NCI-H748 treated with DMSO at 0.1 percent for 48 hours (cell line): ENCODE measurements around the gene FAM131C.
"Not testable (repeated sequence)": the region's sequence is repeated elsewhere in the genome, so short reads cannot be mapped to it uniquely, and the experiment has no call there.

Source experiments
- DNase-seq: peaks from one replicate; lab custom pipeline; 2025; lab: John Stamatoyannopoulos, UW

The FAM131C gene, protein sequence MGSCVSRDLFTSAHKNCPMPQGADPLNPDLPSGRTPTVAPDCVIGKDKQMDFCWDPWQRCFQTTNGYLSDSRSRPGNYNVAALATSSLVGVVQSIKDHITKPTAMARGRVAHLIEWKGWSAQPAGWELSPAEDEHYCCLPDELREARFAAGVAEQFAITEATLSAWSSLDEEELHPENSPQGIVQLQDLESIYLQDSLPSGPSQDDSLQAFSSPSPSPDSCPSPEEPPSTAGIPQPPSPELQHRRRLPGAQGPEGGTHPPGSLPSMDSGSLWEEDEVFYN

GRCh38 chr1:16073490-16074119 lies at the start of gene FAM131C:
TSS of gene FAM131C (minus strand) at chr1:16073651. CDS start at chr1:16073442, 209 bp downstream.
- DNase-seq = no peak

GRCh38 chr1:16122916-16123315 lies 49.5 kb upstream of the FAM131C start:
- DNase-seq = no peak

DNA sequence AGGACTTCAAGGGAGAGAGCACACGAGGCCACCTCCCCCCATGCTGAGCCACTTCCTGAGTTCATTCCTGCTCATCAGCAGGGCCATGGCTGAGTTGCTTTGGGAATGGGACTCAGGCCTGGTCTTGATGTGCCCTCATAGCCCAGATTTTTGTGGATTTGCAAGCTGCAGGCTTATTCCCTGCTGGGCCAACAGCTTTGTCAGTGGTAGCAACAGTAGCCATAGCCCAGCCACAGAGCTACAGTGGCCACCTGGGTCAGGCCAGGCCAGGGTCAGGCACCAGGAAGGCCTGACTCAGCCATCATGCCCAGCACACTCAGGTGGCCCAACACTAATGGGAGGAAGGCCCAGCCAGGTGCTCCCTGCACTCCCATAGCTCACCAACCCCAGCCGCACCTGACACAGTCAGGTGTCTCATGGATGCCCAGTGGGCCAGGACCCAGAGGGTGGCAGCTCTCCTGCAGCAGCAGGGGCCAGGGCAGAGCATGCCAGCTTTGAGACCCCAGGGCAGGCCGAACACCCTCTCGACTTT lies 49.0 kb upstream of the FAM131C start:
- no peak for DNase-seq

DNA sequence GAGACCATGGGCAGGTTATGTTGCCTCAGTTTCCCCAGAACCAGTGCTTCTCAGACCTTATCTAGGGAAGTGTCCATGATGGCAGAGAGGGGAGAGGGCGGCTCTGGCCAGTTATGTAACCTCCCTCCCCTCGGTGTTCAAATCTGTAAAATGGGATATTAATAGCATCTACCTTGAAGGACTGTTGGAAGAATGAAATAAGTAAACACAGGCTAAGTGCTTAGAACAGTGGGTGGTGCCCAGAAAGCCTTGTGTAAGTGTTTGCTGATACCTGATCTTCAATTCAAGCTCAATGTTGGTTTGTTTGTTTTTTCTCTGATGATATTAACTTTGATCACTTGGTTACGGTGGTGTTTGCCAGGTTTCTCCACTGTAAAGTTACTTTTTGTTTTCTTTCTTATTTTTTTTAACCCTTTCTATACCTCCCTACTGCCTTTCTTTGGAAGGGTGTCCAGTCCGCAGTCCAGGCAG lies 47.5 kb upstream of the FAM131C start:
- DNase-seq = peak; percentile 42

GRCh38 chr1:16120407-16120806 lies 47.0 kb upstream of the FAM131C start:
- DNase-seq = no peak

DNA sequence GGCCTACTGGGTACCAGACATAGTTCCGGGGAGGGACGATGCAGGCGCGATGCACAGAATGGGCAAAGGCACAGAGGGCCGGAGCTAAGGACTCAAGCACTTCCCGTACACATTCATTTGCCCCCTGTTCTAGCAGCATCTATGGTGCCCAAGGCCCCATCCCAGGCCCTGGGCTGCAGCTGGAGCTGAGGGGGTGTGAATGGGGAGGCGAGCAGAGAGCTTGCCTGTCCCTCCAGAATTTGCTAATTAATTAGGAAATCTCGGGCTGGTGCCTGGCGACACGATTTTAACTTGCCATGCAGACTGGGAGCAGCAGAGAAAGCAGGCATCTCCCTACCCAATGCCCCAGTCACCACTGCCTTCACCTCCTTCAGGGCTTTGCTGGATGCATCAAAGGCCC lies 46.5 kb upstream of the FAM131C start:
- DNase-seq = no peak

- no peak for DNase-seq
Measured at GRCh38 chr1:16119504-16119903, 46.1 kb upstream of the FAM131C start.

DNA sequence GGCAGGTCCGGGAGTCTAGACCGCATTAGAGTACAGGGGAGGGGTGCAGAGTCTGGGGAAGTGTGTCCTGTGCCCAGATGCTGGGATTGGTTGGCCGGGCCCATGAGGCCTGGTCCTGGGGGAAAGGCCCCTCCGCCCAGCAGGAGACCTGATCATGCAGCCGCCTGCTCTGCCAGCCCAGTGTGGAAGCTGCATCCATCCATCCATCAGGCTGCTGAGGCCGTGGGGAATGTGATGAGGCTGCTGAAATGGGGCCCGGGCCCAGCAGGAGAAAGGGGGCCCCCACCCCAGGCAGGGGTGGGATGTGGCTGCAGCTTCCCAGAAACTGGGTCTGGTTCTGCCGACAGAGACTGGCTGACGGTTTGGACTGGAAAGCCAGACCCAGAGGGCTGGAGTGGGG lies 45.3 kb upstream of the FAM131C start:
- DNase-seq = no peak

- DNase-seq = no peak
Measured at GRCh38 chr1:16117936-16118335, 44.5 kb upstream of the FAM131C start.

DNA sequence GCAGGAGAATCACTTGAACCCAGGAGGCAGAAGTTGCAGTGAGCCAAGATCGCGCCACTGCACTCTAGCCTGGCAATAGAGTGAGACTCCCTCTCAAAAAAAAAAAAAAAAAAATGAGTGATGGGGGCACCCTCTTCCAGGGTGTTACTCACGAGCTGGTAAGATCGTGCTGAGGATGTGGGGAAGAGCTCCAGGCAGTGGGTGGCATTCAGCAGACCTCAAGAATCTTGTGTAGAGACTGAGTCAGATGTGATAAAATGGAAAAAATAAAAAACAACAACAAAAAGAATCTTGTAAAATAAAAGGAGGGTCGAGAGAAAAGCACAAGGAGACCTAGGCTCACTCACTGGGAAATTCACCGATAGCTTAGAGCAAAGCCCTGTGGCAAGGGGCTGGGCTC lies 43.9 kb upstream of the FAM131C start:
- no peak for DNase-seq

GRCh38 chr1:16116625-16117024 lies 43.2 kb upstream of the FAM131C start:
- DNase-seq = no peak

- DNase-seq = no peak
Measured at GRCh38 chr1:16116002-16116401, 42.6 kb upstream of the FAM131C start.

DNA sequence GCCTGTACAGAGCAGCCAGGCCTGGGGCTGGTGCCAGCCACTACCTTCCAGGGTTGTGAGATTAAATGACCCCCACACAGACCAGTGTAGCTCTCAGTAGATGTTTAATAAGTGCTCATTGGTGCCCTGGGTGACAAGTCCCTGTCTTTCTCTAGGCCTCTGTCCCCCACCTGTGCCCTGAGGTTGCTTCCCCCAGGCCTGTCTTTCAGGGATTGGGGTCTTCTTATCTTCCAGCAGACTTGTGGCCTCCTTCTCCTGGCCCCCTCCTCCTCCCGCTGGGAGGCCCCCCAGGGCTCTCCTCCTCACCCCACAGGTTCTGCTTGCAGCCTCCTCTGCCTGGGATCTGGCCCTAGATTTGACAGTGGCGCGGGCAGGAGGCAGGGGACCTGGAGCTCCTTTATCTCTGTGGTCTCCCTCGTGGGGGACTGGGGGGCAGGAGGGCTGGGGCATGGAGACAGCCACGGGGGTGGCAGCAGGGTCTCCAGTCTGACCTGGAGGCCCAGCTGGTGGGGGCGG lies 42.1 kb upstream of the FAM131C start:
- DNase-seq = no peak

DNA sequence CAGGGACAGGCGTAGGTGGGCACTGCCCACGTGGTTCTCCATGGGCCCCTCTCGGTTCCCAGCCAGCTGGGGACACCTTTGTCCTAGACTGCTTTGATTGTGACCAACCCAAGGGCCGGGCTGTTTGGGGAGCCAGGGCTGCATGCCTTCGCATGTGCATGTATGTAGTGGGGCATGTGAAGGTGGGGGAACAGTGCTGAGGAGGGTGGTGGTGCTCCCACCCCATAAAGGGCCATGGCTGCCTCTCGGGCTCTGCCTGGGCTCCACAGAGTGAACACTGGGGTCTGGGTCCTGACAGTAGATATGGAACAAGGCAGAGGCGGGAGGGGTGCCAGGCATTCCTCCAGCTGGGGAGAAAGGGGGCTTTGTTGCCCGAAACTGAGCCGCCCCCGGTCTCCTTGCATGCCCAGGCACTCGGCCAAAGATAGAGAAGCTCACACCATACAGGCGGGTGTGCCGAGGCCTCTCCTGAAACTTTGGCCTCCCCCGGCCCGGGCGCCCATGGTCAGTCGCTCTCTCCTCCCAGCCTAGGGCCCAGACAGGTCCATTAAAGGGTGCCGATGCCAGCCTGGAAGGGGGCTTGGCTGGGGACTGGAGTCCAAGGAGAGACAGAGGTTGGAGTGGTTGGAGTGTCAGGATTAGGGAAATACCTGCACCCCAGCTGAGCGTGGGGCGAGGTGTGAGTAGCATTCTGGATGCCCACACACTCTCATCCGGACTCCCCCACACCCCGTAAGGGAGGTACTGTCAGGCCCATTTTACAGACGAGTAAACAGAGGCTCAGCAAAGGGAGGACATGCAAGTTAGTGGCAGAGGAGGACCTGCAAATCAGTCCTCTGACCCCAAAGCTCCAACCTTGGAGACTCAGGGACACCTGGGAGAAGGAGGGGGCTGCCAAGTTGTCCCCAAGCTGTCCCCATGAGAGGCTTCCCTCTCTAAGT lies 41.3 kb upstream of the FAM131C start:
- no peak for DNase-seq

GRCh38 chr1:16112596-16113555 lies 39.4 kb upstream of the FAM131C start:
- no peak for DNase-seq

GRCh38 chr1:16111771-16112595 lies 38.5 kb upstream of the FAM131C start:
- no peak for DNase-seq

DNA sequence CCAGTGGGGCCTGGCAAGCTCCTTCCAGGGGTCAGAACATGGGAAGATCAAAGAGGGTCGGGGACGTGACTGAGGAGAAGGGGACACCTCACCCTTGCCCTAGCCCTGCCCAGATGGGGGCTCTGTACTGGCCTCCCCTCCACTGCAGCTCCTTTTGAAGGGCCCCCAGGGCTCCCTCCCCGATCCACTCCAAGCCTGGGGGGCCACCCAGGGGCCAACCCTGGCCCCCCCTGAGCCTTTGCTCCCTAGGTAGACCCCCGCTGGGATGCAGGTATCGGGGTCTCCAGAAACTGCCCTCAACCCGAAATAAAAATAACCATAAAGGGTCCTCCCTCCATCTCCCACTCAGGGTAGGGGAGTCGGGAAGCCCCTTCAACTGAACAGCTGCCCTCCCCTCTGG lies 37.4 kb upstream of the FAM131C start:
- no peak for DNase-seq

DNA sequence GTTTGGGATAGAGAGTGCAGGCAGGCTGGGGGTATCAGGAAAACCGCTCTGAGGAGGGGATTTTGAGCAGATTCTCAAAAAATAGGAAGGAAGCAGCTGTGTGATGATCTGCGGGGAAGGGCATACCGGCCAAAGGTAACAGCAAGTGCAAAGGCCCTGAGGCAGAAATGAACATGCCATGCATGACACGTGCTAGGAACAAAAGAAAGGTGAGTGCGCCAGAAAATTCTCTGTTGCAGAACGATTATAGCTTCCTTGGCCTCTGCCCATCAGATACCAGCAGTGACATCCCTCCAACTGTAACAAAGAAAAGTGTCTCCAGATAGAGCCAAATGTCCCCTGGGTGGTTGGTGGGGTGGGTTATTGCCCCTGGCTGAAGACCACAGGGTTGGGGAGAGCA lies 37.0 kb upstream of the FAM131C start:
- no peak for DNase-seq

- no peak for DNase-seq
Measured at GRCh38 chr1:16109571-16109970, 36.1 kb upstream of the FAM131C start.

GRCh38 chr1:16107039-16107438 lies 33.6 kb upstream of the FAM131C start:
- DNase-seq = not testable (repeated sequence)
